GM19025 (cell line): ENCODE data around the gene TNFAIP6.
"Not testable (repeated sequence)": the region's sequence is repeated elsewhere in the genome, so short reads cannot be mapped to it uniquely, and the experiment has no call there.

Experiments
- ATAC-seq: cut with Tn5 transposase; IDR thresholded peaks from one replicate; pipeline ENCODE4 v1.9.1; 2021; ENCODE audit warnings: mild to moderate bottlenecking, low read depth, moderate library complexity; ENCODE audit not compliant: unreplicated experiment

TNFAIP6 gene

GRCh38 chr2:151409601-151410484 lies 52.5 kb downstream of the TNFAIP6 start, which contains the start of gene RIF1:
RIF1 (plus strand) TSS chr2:151409902; CDS start chr2:151410424, 522 bp downstream.
- ATAC-seq, result peak; percentile 93

- ATAC-seq, result peak; percentile 26
Measured at GRCh38 chr2:151410485-151410834, 53.1 kb downstream of the TNFAIP6 start.

- ATAC-seq, result no peak
Measured at GRCh38 chr2:151417650-151418049, 60.3 kb downstream of the TNFAIP6 start.

GRCh38 chr2:151421681-151422080 lies 64.3 kb downstream of the TNFAIP6 start:
- not testable (repeated sequence) for ATAC-seq

GRCh38 chr2:151422917-151423439 lies 65.6 kb downstream of the TNFAIP6 start:
- ATAC-seq, result peak; percentile 87

GRCh38 chr2:151423760-151424159 lies 66.4 kb downstream of the TNFAIP6 start:
- no peak for ATAC-seq
